ENCODE measurements around the gene RUSC2. TPM values are rescaled to one million over a fixed set of nuclear protein-coding genes. Genes with fewer than 3 reads are reported as not detected.
"Not testable (repeated sequence)": the region's sequence is repeated elsewhere in the genome, so short reads cannot be mapped to it uniquely, and the experiment has no call there.

The RUSC2 gene
- 1 to 10 TPM; 5.1 to 10.0 TPM for total RNA-seq

DNA sequence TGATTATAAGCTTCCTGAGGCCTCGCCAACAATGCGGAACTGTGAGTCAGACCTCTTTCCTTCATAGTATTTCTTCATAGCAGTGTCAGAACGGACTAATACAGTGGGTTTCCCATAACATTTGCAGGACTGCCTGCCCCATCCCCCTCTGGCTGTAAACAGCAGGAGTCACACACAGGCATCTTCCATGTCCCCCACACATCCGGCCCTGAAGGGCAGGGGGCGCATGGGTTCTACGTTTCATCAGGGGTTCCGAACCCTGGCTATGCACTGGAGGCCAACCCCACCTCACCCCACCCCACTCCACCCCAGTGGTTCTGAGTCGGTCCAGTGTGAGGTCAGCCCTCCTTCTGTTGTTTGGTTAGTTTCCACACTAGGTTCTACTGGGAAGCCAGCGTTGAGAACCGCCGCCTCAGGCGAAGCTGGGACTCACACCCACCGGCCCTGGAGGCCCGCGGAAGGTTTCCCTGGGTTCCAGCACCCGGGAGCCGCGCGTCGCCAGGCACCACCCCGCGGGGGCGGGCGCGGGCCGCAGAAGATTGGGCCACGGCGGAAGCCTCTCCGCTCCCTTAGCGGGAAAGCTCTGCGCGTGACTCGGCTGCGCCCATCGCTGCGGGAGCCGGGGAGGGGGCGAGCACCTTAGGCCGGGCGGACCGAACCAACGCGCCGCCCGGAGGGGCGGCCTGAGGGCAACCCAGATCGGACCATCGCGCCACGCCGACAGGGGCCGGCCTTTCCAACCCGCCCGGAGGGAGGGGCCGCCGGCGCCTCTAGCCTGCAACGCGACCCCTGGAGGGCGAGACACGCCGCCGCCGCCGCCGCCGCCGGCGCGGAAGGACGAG is at the start of gene RUSC2:
RUSC2 (plus strand) TSS at position 799 of the 842 bp plus-strand sequence. CDS start 56,411 bp downstream, outside the sequence.
- DNase-seq (ENCODE audit: low spot score in 2 of 2), result peak; percentile 73 to 83
- peak; percentile 82 to 86 for ATAC-seq
- peak within 1 kb of the TSS; percentile 61 to 70 for H3K27ac Mint-ChIP-seq
- H3K9me3 Mint-ChIP-seq, result no peaks in the 10 kb centered on the region
- H3K36me3 Mint-ChIP-seq, result peaks cover 0 to 5% of the 10 kb centered on the region in 2 donors

- ATAC-seq (no peak), DNase-seq (ENCODE audit: low spot score in 2 of 2) (no peak)
- Mint-ChIP-seq H3K27ac (no peak overlapping the region), H3K36me3 (no peaks in the 10 kb centered on the region), H3K9me3 (no peaks in the 10 kb centered on the region)
Observed at GRCh38 chr9:35446012-35446411, 43.9 kb upstream of the RUSC2 start.

- Mint-ChIP-seq H3K27ac (no peak overlapping the region), H3K9me3 (peaks cover 0 to 6% of the 10 kb centered on the region in 2 donors), H3K36me3 (peaks cover 0 to 9% of the 10 kb centered on the region in 2 donors)
- ATAC-seq (no peak), DNase-seq (ENCODE audit: low spot score in 2 of 2) (no peak)
Observed at GRCh38 chr9:35448496-35448895, 41.4 kb upstream of the RUSC2 start.

- peaks cover 9 to 12% of the 10 kb centered on the region in 2 donors for H3K9me3 Mint-ChIP-seq
- ATAC-seq (no peak), DNase-seq (ENCODE audit: low spot score in 2 of 2) (no peak)
- no peak overlapping the region for H3K27ac Mint-ChIP-seq
- H3K36me3 Mint-ChIP-seq, result peaks cover 6 to 15% of the 10 kb centered on the region in 2 donors
Observed at GRCh38 chr9:35452481-35452880, 37.4 kb upstream of the RUSC2 start.

DNA sequence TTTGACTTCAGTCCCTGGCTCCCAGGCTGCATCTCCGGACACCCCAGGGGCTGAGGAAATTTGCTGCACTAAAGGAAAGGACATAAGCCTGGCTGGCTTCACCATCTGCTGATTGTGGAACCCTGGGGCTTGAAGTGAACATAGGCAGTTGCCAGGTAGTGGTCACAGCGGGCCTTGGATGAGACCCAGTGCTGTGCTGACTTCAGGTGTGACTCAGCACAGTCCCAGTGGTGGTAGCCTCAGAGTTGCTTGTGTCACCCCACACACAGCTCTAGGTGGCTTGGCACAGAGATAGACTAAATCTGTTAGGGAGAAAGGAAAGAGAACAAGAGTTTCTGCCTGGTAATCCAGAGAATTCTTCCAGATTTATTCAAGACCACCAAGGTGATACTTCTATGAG is 36.1 kb upstream of the RUSC2 start:
- DNase-seq (ENCODE audit: low spot score in 2 of 2), result no peak
- H3K36me3 Mint-ChIP-seq, result peaks cover 6 to 15% of the 10 kb centered on the region in 2 donors
- ATAC-seq, result no peak
- H3K27ac Mint-ChIP-seq, result no peak overlapping the region
- H3K9me3 Mint-ChIP-seq, result peaks cover 9 to 12% of the 10 kb centered on the region in 2 donors

DNA sequence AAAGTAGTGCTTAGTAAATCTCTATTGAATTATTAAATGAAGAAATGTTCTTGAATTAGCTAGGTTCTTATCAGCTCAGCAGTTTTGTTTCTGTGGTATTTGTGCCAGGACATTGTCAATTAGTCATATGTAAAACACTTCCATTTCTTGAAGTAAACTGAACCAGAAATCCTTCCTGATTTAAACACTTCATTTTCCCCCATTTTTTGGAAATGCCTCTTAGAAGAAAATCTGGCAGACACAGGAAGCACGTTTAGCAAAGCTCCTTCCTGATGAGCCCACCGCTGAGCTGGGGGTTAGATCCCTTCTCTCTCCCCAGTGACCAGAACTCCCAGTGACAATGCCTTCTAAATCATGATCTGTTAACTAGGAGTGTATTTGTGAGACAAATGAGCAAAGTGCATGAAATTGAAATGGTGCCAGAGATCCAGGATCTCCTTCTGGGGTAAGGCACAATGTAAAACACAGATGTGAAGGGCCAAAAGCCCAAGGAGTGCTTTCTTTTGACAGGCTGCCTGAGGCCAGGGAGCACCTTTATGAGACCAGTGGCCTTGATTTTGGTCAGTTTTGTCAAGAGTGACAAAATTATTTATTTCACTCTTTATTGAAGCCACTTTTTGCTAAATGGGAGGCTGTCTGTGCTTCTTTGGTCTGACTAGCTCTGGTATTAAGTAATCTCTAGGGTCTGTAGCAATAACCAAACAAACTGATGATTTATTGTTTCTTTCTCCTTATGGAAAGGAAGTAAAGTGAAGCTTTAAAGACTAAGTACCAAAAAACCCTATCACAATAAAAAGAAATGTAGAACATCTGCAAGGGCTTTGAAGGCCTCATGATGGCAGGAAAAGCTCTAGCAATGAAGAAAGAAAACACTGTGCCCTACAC is 25.5 kb upstream of the RUSC2 start:
- no peak overlapping the region for H3K27ac Mint-ChIP-seq
- DNase-seq (ENCODE audit: low spot score in 2 of 2), result no peak

DNA sequence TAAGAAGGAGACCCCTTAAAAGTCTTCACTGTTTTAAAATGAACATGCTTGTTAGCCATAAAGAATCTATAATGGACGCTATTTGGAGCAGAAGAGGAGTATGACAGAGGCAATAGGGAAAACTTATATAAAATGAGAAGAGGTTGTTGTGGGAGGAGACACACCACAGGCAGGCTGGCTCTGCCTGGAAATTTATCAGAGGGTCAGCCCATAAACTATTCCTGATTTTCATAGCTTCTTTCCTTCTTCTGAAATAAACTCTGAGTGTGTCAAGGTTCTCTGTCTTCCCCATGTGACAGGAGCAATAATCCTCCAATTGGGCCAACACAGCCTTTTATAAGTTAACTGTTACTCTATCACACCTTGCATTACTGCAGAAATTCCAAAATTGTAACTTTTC is 19.6 kb upstream of the RUSC2 start:
- no peak for ATAC-seq
- H3K27ac Mint-ChIP-seq, result no peak overlapping the region
- no peaks in the 10 kb centered on the region for H3K36me3 Mint-ChIP-seq
- DNase-seq (ENCODE audit: low spot score in 2 of 2), result no peak
- no peaks in the 10 kb centered on the region for H3K9me3 Mint-ChIP-seq

More for the DNA sequence above, 25.5 kb upstream of the RUSC2 start:
- peaks cover 13 to 20% of the 10 kb centered on the region in 2 donors for H3K36me3 Mint-ChIP-seq
- peaks cover 11 to 21% of the 10 kb centered on the region in 2 donors for H3K9me3 Mint-ChIP-seq
- ATAC-seq, result no peak

GRCh38 chr9:35470894-35471293 is 19.0 kb upstream of the RUSC2 start:
- Mint-ChIP-seq H3K27ac (no peak overlapping the region), H3K36me3 (no peaks in the 10 kb centered on the region), H3K9me3 (no peaks in the 10 kb centered on the region)
- DNase-seq (ENCODE audit: low spot score in 2 of 2) (no peak), ATAC-seq (no peak)

GRCh38 chr9:35476596-35476995 is 13.3 kb upstream of the RUSC2 start:
- ATAC-seq, result no peak
- H3K36me3 Mint-ChIP-seq, result no peaks in the 10 kb centered on the region
- no peak overlapping the region for H3K27ac Mint-ChIP-seq
- H3K9me3 Mint-ChIP-seq, result no peaks in the 10 kb centered on the region
- DNase-seq (ENCODE audit: low spot score in 2 of 2), result no peak

GRCh38 chr9:35477211-35477855 is 12.6 kb upstream of the RUSC2 start:
- not testable (repeated sequence) for H3K36me3 Mint-ChIP-seq, H3K9me3 Mint-ChIP-seq, H3K27ac Mint-ChIP-seq
- ATAC-seq, result peak; percentile 79 to 80
- DNase-seq (ENCODE audit: low spot score in 2 of 2), result peak in 1 of 2 donors; percentile 9

- no peak for ATAC-seq
- no peaks in the 10 kb centered on the region for H3K36me3 Mint-ChIP-seq
- no peaks in the 10 kb centered on the region for H3K9me3 Mint-ChIP-seq
- no peak for DNase-seq (ENCODE audit: low spot score in 2 of 2)
- H3K27ac Mint-ChIP-seq, result no peak overlapping the region
Observed at GRCh38 chr9:35478871-35479270, 11.0 kb upstream of the RUSC2 start.

GRCh38 chr9:35481347-35481975 is 8.4 kb upstream of the RUSC2 start:
- peak in 1 of 2 donors; percentile 27 for DNase-seq (ENCODE audit: low spot score in 2 of 2)
- Mint-ChIP-seq H3K27ac (no peak overlapping the region), H3K9me3 (no peaks in the 10 kb centered on the region), H3K36me3 (no peaks in the 10 kb centered on the region)
- ATAC-seq, result peak; percentile 54 to 61

GRCh38 chr9:35482071-35482470 is 7.8 kb upstream of the RUSC2 start:
- no peaks in the 10 kb centered on the region for H3K36me3 Mint-ChIP-seq
- DNase-seq (ENCODE audit: low spot score in 2 of 2), result no peak
- ATAC-seq, result no peak
- H3K27ac Mint-ChIP-seq, result no peak overlapping the region
- H3K9me3 Mint-ChIP-seq, result no peaks in the 10 kb centered on the region

GRCh38 chr9:35484406-35484805 is 5.5 kb upstream of the RUSC2 start:
- no peak for DNase-seq (ENCODE audit: low spot score in 2 of 2)
- H3K36me3 Mint-ChIP-seq, result no peaks in the 10 kb centered on the region
- ATAC-seq, result no peak
- no peak overlapping the region for H3K27ac Mint-ChIP-seq
- no peaks in the 10 kb centered on the region for H3K9me3 Mint-ChIP-seq

GRCh38 chr9:35487081-35487480 is 2.8 kb upstream of the RUSC2 start:
- ATAC-seq, result no peak
- no peak for DNase-seq (ENCODE audit: low spot score in 2 of 2)
- Mint-ChIP-seq H3K36me3 (no peaks in the 10 kb centered on the region), H3K9me3 (no peaks in the 10 kb centered on the region), H3K27ac (no peak overlapping the region)

GRCh38 chr9:35488021-35488420 is 1.9 kb upstream of the RUSC2 start:
- Mint-ChIP-seq H3K36me3 (peaks cover 0 to 2% of the 10 kb centered on the region in 2 donors), H3K9me3 (no peaks in the 10 kb centered on the region), H3K27ac (no peak overlapping the region)
- ATAC-seq (no peak), DNase-seq (ENCODE audit: low spot score in 2 of 2) (no peak)
